Fibroblast of the aortic adventitia (primary cell): Measurements from ENCODE around the gene MFSD2A. TPM values are rescaled to one million over a fixed set of nuclear protein-coding genes. Genes with fewer than 3 reads are reported as not detected.
"Not testable (repeated sequence)": the region's sequence is repeated elsewhere in the genome, so short reads cannot be mapped to it uniquely, and the experiment has no call there.

Experiments
- DNase-seq: peaks from one replicate; pipeline ENCODE4 v3.0.0-alpha.2; 2010; ENCODE audit warnings: low read depth
- H3K4me3 ChIP-seq: 2 replicates; pipeline ENCODE4 v1.5.1; 2011; ENCODE audit warnings: low read depth, mild to moderate bottlenecking, control low read depth, low read length, moderate library complexity
- CTCF ChIP-seq: IDR thresholded peaks from 2 replicates; pipeline ENCODE4 v1.5.1; 2011; ENCODE audit warnings: mild to moderate bottlenecking, low read length, control low read depth, inconsistent platforms; ENCODE audit not compliant: insufficient read depth
- total RNA-seq: library from RNA; depleted of rRNA; stranded (reverse); fragments of >200 nt; gene quantifications from 2 replicates; pipeline ENCODE4 v1.2.3, GENCODE V29; 2012; ENCODE audit warnings: low replicate concordance

The MFSD2A gene
- total RNA-seq, 1 donor, result 2.3 TPM

DNA sequence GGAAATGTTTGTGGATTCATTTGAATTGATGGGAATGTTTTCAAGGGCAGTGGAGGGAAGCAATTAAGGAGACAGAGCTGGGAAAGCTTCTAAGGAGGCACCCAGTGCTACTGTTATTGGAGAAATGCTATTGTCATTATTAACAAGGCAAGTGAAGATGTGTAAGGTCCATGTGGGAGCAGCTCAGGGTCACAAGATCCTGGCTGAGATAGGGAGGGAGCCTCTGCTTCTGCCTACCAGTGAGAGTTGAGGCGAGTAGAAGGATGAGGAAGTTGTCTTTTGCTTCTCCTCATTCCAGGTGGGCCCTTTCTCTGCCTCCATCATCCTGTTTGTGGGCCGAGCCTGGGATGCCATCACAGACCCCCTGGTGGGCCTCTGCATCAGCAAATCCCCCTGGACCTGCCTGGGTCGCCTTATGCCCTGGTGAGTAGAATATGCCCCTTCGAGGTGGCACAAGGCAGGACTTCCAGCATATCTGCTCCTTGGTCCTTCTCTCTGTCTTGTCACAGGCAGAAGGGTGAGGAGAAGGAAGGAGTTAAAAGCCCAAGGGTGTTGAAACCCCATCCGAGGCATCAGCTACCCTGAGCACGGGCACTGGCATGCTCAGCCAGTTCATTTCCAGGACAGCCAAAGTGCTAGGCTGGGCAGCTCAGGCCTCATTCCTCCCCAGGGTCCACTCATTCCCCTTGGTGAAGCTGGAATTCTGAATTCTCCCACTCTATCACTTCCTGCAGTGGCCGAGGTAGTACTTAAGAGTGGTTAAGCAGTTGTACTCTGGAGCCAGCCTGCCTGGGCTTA is 3.7 kb downstream of the MFSD2A start:
- no peak for DNase-seq
- no peak for TF ChIP-seq CTCF
- H3K4me3 ChIP-seq, result no peak overlapping the region

DNA sequence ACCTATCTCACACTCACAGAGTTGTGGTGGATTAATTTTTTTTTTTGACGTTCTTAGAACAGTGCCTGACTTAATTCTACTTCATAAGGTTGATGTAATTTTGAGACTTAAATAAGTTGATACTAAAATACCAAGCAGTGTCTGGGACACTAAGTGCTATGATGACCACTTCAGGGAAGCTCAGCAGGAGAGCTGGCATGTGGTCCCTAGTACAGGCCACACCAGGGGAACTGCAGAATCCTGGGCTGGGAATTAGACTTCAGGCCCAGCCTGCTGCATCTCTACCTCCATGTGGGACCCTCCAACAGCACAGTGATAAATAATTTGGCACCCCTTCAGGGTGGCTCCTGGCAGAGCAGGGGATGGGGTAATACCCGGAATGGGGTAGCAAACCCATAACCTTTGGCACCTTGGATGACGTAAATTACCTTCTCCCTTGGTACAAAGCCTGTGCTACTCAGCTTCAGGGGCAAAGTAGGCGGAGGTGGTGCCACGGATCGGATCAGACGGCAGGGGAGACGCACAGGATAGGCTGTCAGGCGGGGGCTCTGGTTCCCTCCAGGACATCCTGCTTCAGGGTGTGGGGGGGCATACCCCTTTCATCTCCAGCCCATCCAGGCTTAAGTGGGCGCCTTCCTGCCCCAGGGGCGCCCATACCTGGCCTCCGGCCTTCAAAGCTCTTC is 4.8 kb downstream of the MFSD2A start:
- no peak for DNase-seq
- H3K4me3 ChIP-seq, result no peak overlapping the region
- no peak for TF ChIP-seq CTCF

GRCh38 chr1:39960431-39960958 is 5.5 kb downstream of the MFSD2A start:
- no peak for TF ChIP-seq CTCF
- no peak for DNase-seq
- no peak overlapping the region for H3K4me3 ChIP-seq

DNA sequence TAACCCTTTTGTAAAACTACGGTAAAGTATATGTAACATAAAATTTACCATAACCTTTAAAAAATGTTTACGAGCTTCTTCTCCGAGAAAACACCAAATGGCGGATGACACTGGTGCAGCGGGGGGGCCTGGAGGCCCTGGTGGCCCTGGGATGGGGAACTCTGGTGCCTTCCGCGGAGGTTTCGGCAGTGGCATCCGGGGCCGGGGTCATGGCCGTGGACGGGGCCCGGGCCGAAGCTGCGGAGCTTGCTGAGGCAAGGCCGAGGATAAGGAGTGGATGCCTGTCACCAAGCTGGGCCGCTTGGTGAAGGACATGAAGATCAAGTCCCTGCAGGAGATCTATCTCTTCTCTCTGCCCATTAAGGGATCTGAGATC is 7.5 kb downstream of the MFSD2A start:
- no peak for TF ChIP-seq CTCF
- DNase-seq, result no peak
- no peak overlapping the region for H3K4me3 ChIP-seq

DNA sequence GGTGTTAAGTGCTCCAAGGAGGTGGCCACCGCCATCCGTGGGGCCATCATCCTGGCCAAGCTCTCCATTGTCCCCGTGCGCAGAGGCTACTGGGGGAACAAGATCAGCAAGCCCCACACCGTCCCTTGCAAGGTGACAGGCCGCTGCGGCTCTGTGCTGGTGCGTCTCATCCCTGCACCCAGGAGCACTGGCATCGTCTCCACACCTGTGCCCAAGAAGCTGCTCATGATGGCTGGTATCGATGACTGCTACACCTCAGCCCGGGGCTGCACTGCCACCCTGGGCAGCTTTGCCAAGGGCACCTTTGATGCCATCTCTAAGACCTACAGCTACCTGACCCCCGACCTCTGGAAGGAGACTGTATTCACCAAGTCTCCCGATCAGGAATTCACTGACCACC is 8.0 kb downstream of the MFSD2A start:
- H3K4me3 ChIP-seq, DNase-seq: not testable (repeated sequence)

- no peak for TF ChIP-seq CTCF
- H3K4me3 ChIP-seq, result no peak overlapping the region
- no peak for DNase-seq
Measured at GRCh38 chr1:39964552-39964951, 9.6 kb downstream of the MFSD2A start.

DNA sequence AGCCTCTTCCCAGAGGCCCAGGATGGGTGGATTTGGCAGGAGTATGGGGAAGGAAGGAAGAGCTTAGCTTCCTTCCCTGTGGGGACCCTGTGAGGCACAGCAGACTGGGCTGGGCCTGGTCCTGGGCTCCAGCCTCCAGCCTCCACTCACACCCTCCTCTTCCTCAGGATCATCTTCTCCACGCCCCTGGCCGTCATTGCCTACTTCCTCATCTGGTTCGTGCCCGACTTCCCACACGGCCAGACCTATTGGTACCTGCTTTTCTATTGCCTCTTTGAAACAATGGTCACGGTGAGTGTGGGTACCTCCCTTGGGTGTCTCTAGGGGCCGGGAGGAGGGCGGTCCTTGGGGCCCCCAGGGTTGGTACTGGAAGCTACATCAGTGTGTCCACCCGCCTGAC is 10.1 kb downstream of the MFSD2A start:
- no peak overlapping the region for H3K4me3 ChIP-seq
- DNase-seq, result no peak
- no peak for TF ChIP-seq CTCF
